Peyer's patch (tissue), 4 donors: ENCODE results near the gene NHEJ1. TPM values are rescaled to one million over a fixed set of nuclear protein-coding genes. Genes with fewer than 3 reads are reported as not detected.

Source experiments
- DNase-seq, 3 donors: peaks; one replicate each; pipeline ENCODE4 v3.0.0-alpha.2; 2017 to 2019
- H3K27ac ChIP-seq, 4 donors: fragments of 200-600 bp; sonication (generic); one replicate each; pipeline ENCODE4 v1.5.1; 2016 to 2019
- H3K27me3 ChIP-seq, 2 donors: fragments of 200-600 bp; sonication (generic); one replicate each; pipeline ENCODE4 v1.5.1; 2019
- H3K36me3 ChIP-seq, 3 donors: fragments of 200-600 bp; sonication (generic); one replicate each; pipeline ENCODE4 v1.5.1; 2016 to 2019
- H3K4me1 ChIP-seq, 4 donors: fragments of 200-600 bp; sonication (generic); one replicate each; pipeline ENCODE4 v1.5.1; 2016 to 2019
- H3K4me3 ChIP-seq, 4 donors: fragments of 200-600 bp; sonication (generic); 1 replicate in 3 of 4; 2 replicates in 1 of 4; pipeline ENCODE4 v1.5.1; 2016 to 2019; ENCODE audit warnings: mild to moderate bottlenecking in 1 of 4
- H3K9me3 ChIP-seq, 4 donors: fragments of 200-600 bp; sonication (generic); one replicate each; pipeline ENCODE4 v1.5.1; 2016 to 2019; ENCODE audit warnings: mild to moderate bottlenecking in 1 of 4
- POLR2A ChIP-seq, 2 donors: fragments of 450-650 bp; IDR thresholded peaks; one replicate each; pipeline ENCODE4 v1.5.1; 2017; ENCODE audit warnings: antibody characterized with exemption in 2 of 2, mild to moderate bottlenecking in 2 of 2, moderate library complexity in 2 of 2
- total RNA-seq, 4 donors: library from RNA; depleted of rRNA; stranded (reverse); fragments of >200 nt; gene quantifications; one replicate each; pipeline ENCODE4 v1.1.0, GENCODE V29; 2016
- TF ChIP-seq, protein P1 (sequence below), 6 experiments: fragments of 450-650 bp in 4 of 6; fragments of 200-600 bp in 2 of 6; sonication (generic) in 1 of 6; IDR thresholded peaks; one replicate each; pipeline ENCODE4 v1.5.1; 2017 to 2019; ENCODE audit warnings: antibody characterized with exemption in 6 of 6, mild to moderate bottlenecking in 3 of 6, moderate library complexity in 1 of 6

NHEJ1 gene
- total RNA-seq, 4 donors from 2014 or later, result 28.1 to 91.6 (median 67.2) TPM

DNA sequence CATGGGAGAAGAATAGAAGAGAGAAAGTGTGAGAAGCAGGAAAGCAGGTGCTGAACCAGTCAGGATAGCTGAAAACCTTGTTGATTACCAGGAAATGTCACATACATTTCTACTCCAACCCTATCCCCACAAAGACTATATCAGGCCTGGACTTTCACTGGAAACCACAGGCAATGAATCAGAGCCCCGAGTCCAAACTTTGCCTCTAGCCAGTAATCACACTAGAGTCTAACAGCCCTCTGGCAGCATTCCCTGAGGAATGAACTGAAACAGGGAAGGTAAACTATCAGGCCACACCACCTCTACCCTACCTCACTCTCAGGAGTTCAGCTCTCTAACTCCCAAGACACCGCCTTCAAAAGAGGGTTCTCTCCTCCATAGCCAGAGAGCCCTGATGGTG is 81.2 kb downstream of the NHEJ1 start:
- no peaks in the 10 kb centered on the region for H3K27me3 ChIP-seq
- H3K4me1 ChIP-seq, result peaks cover 0 to 34% (median 6%) of the 10 kb centered on the region in 4 donors
- TF ChIP-seq, protein P1, sequence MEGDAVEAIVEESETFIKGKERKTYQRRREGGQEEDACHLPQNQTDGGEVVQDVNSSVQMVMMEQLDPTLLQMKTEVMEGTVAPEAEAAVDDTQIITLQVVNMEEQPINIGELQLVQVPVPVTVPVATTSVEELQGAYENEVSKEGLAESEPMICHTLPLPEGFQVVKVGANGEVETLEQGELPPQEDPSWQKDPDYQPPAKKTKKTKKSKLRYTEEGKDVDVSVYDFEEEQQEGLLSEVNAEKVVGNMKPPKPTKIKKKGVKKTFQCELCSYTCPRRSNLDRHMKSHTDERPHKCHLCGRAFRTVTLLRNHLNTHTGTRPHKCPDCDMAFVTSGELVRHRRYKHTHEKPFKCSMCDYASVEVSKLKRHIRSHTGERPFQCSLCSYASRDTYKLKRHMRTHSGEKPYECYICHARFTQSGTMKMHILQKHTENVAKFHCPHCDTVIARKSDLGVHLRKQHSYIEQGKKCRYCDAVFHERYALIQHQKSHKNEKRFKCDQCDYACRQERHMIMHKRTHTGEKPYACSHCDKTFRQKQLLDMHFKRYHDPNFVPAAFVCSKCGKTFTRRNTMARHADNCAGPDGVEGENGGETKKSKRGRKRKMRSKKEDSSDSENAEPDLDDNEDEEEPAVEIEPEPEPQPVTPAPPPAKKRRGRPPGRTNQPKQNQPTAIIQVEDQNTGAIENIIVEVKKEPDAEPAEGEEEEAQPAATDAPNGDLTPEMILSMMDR (IDR thresholded peaks at IDR 0.05), result no peak
- TF ChIP-seq POLR2A (IDR thresholded peaks at IDR 0.05), result peak in 1 of 2 donors; percentile 14
- H3K36me3 ChIP-seq, result peaks cover 0 to 35% (median 0%) of the 10 kb centered on the region in 3 donors
- no peak overlapping the region for H3K4me3 ChIP-seq
- peak in 1 of 3 donors; percentile 80 for DNase-seq
- H3K27ac ChIP-seq, result peak overlapping the region in 3 of 4 donors; percentile 69 to 91 (median 87)
- H3K9me3 ChIP-seq, result no peaks in the 10 kb centered on the region

DNA sequence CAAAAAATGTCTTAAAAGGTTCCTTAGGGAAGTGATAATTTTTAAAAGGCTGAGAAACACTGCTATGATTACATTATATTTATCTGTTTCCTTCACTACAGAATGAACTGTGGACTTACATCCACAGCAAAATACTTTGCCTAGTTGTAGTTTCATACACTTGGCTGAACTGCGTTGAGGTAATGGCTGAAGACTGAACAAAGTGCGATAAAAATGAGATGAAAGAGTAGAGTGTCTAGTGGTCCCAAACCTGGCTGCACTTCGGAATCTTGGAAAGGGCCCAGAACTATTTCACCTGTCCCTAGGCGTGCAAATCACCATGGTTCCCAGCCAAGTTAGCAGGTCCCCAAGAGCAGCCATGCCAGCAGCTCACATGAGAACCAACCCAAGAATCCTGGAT is 81.7 kb downstream of the NHEJ1 start:
- no peaks in the 10 kb centered on the region for H3K9me3 ChIP-seq
- no peaks in the 10 kb centered on the region for H3K27me3 ChIP-seq
- peaks cover 0 to 35% (median 0%) of the 10 kb centered on the region in 3 donors for H3K36me3 ChIP-seq
- H3K27ac ChIP-seq, result peak overlapping the region in 3 of 4 donors; percentile 69 to 91 (median 87)
- H3K4me1 ChIP-seq, result peaks cover 0 to 35% (median 6%) of the 10 kb centered on the region in 4 donors
- no peak for TF ChIP-seq POLR2A (IDR thresholded peaks at IDR 0.05)
- TF ChIP-seq, protein P1 (IDR thresholded peaks at IDR 0.05), result no peak
- DNase-seq, result peak in 1 of 3 donors; percentile 61
- no peak overlapping the region for H3K4me3 ChIP-seq

- TF ChIP-seq, protein P1 (IDR thresholded peaks at IDR 0.05), result peak in 3 of 6 experiments; percentile 16 to 24 (median 18)
- no peak for TF ChIP-seq POLR2A (IDR thresholded peaks at IDR 0.05)
- H3K4me1 ChIP-seq, result peaks cover 0 to 40% (median 9%) of the 10 kb centered on the region in 4 donors
- peak overlapping the region in 3 of 4 donors; percentile 44 to 91 (median 87) for H3K27ac ChIP-seq
Observed at GRCh38 chr2:219078126-219078525, 82.5 kb downstream of the NHEJ1 start.

DNA sequence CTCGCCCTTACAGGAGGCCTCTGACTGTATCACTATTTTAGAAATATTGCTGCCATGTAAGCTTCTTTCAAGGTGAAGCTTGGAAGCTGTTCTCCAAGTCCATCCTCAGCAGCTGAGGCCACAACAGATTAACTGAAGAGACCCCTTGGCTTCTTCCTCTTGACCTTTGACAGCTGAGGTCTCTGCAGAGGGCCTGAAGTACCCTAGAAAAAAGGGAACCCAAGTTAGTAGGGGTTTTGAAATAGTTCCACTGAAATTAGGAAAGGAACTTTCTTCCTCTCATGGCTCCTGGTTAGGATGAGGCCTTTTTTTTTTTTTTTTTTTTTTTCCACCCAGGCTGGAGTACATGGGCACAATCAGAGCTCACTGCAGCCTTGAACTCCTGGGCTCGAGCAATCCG is 84.4 kb downstream of the NHEJ1 start:
- Histone ChIP-seq H3K9me3 (no peaks in the 10 kb centered on the region), H3K4me3 (no peak overlapping the region), H3K27me3 (no peaks in the 10 kb centered on the region), H3K4me1 (peaks cover 0 to 38% (median 10%) of the 10 kb centered on the region in 4 donors), H3K27ac (no peak overlapping the region), H3K36me3 (peaks cover 0 to 35% (median 0%) of the 10 kb centered on the region in 3 donors)
- DNase-seq, result no peak
- no peak for TF ChIP-seq POLR2A (IDR thresholded peaks at IDR 0.05)
- TF ChIP-seq, protein P1 (IDR thresholded peaks at IDR 0.05), result no peak

More at GRCh38 chr2:219078126-219078525, 82.5 kb downstream of the NHEJ1 start:
- Histone ChIP-seq H3K27me3 (no peaks in the 10 kb centered on the region), H3K4me3 (no peak overlapping the region), H3K9me3 (no peaks in the 10 kb centered on the region), H3K36me3 (peaks cover 0 to 35% (median 0%) of the 10 kb centered on the region in 3 donors)
- no peak for DNase-seq

DNA sequence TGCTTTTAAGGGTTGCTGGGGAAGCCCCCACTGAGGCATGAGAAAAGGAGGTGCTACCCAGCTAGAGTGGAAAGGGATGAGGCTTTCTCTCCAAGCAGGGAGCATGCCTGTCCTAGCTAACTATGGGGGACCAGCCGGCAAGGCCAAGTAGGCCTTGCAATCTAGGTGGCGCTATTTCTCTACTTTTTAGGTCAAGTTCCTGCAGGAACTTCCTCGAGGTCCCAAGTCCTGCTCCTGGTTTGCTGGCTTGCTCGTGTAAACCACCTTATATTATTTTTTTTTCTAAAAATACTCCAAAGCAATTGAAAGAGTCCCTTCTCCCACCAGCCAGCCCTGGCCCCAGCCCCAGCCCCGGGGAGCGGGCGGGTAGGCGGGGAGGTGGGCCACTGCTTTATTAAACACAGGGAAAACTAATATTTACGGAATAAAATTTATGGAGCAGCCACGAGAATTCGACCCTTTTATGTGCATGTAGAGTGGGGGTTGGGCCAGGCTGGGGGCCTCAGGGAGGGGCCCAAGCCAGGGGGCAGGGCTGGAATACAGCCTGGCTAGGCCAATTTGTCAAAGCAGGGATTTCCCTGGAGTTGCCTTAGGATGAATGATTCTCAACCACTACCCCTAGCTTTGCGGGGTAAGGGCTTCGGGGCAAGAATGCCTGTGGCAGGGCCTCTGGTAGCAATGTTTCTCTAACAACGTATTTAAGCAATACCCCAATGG is 87.0 kb downstream of the NHEJ1 start:
- Histone ChIP-seq H3K4me3 (no peak overlapping the region), H3K9me3 (no peaks in the 10 kb centered on the region), H3K27ac (no peak overlapping the region), H3K27me3 (no peaks in the 10 kb centered on the region), H3K4me1 (peaks cover 0 to 24% (median 6%) of the 10 kb centered on the region in 4 donors), H3K36me3 (peaks cover 0 to 35% (median 0%) of the 10 kb centered on the region in 3 donors)
- TF ChIP-seq, protein P1 (IDR thresholded peaks at IDR 0.05), result peak in 4 of 6 experiments; percentile 52 to 76 (median 69)
- TF ChIP-seq POLR2A (IDR thresholded peaks at IDR 0.05), result no peak
- DNase-seq, result peak in 1 of 3 donors; percentile 72
